T follicular helper cell (primary cell): ENCODE data around the gene TRPM8.

Source experiments
- DNase-seq: peaks from one replicate; pipeline ENCODE4 v3.0.0-alpha.2; 2020; ENCODE audit warnings: low read depth

TRPM8 gene

GRCh38 chr2:233974530-233975071, 57.4 kb downstream of the TRPM8 start:
- no peak for DNase-seq

GRCh38 chr2:233976087-233976486, 58.9 kb downstream of the TRPM8 start:
- DNase-seq = no peak

GRCh38 chr2:233976690-233977294, 59.6 kb downstream of the TRPM8 start:
- DNase-seq = no peak

- no peak for DNase-seq
Measured at GRCh38 chr2:233977296-233977837, 60.2 kb downstream of the TRPM8 start.

- no peak for DNase-seq
Measured at GRCh38 chr2:233979748-233980147, 62.6 kb downstream of the TRPM8 start.

- no peak for DNase-seq
Measured at GRCh38 chr2:233980955-233981561, 63.9 kb downstream of the TRPM8 start.

- DNase-seq = no peak
Measured at GRCh38 chr2:233981574-233982420, 64.6 kb downstream of the TRPM8 start.

- no peak for DNase-seq
Measured at GRCh38 chr2:233982421-233983121, 65.4 kb downstream of the TRPM8 start.

GRCh38 chr2:233983445-233983844, 66.3 kb downstream of the TRPM8 start:
- DNase-seq = no peak

- no peak for DNase-seq
Measured at GRCh38 chr2:233988581-233988980, 71.4 kb downstream of the TRPM8 start.

GRCh38 chr2:233989221-233989858, 72.2 kb downstream of the TRPM8 start:
- no peak for DNase-seq

- peak; percentile 48 for DNase-seq
Measured at GRCh38 chr2:233990261-233990798, 73.2 kb downstream of the TRPM8 start.

GRCh38 chr2:233991196-233991595, 74.0 kb downstream of the TRPM8 start:
- no peak for DNase-seq

GRCh38 chr2:233992513-233993217, 75.5 kb downstream of the TRPM8 start:
- no peak for DNase-seq

- DNase-seq = no peak
Measured at GRCh38 chr2:233993461-233993860, 76.3 kb downstream of the TRPM8 start.

GRCh38 chr2:233994151-233994550, 77.0 kb downstream of the TRPM8 start:
- DNase-seq = no peak

GRCh38 chr2:233996000-233996399, 78.8 kb downstream of the TRPM8 start:
- DNase-seq = no peak

- no peak for DNase-seq
Measured at GRCh38 chr2:233996461-233996860, 79.3 kb downstream of the TRPM8 start.

- DNase-seq = no peak
Measured at GRCh38 chr2:233997707-233998106, 80.5 kb downstream of the TRPM8 start.

- DNase-seq = no peak
Measured at GRCh38 chr2:233999182-233999581, 82.0 kb downstream of the TRPM8 start.
